ENCODE measurements around the gene CABCOCO1.

CABCOCO1 gene, protein sequence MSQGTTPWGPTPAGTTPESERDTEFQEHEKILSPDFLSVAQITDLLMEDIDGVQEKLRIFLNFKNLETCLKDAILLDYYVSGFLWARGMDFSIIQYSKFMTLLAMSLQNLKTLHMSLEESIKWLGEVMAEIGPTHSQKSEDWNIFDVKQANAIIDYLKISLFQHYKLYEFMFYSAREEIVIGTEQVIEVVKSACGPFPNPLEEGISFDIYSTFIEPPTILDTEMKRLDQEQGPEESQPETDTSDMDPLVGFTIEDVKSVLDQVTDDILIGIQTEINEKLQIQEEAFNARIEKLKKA

GRCh38 chr10:61662794-61663259 is at the start of gene CABCOCO1:
CABCOCO1 (plus strand) TSS chr10:61662929; CDS start chr10:61662973, 44 bp downstream.
- DNase-seq (ENCODE audit: low spot score) (peak; percentile 93), FAIRE-seq (peak; percentile 86)

DNA sequence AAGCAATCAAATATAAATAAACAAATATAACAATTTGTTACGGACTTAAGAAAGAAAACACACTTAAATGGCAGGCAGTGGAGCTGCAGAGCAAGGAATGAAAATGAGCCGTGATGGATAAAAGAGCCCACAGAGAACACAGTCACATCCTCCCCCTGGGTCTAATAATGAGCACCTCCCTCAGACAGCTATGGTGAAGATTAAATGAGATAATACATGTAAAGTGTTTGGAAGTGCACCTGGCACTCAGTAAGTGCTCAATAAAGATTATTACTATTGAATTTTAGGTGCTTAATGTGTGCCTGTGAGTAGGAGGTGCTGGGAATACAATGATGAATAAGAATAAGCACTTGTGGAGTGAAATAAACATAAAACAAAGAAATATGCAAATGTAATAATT is 49.1 kb upstream of the CABCOCO1 start:
- DNase-seq (ENCODE audit: low spot score) (no peak), FAIRE-seq (no peak)

DNA sequence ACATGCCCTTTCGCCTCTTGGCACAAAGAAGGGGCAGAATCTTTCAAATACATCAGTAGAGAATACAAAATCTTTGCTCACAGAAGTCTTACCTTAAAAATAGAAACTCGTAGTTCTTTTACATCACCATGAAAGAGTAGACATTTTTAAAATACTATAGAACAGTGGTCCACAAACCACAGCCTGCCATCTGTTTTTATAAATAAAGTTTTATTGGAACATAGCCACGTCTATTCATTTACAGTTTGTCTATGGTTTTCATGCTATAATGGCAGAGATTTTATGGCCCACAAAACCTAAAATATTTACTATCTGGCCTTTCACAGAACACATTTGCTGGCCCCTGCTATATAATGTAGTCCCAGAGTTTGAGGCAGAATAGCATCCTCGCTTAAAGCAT is 46.1 kb upstream of the CABCOCO1 start:
- FAIRE-seq (no peak), DNase-seq (ENCODE audit: low spot score) (no peak)

DNA sequence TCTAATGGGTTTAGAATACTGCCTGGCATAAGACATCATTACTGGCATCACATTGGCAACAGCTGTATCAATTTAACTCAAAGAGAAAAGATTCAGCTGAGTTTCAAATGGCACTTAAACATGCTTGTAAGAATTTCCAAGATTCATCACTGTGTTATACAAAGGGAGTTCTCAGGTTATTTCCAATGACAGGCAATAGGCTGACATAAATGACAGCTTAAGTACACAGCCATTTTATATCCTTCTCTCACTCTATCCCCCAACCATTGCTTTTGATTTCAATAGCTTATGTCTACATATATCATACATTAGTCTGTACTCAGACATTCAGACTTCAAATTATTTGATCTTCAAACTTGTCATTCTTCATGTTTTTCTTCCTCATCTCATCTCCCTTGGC is 45.5 kb upstream of the CABCOCO1 start:
- FAIRE-seq (no peak), DNase-seq (ENCODE audit: low spot score) (no peak)

DNA sequence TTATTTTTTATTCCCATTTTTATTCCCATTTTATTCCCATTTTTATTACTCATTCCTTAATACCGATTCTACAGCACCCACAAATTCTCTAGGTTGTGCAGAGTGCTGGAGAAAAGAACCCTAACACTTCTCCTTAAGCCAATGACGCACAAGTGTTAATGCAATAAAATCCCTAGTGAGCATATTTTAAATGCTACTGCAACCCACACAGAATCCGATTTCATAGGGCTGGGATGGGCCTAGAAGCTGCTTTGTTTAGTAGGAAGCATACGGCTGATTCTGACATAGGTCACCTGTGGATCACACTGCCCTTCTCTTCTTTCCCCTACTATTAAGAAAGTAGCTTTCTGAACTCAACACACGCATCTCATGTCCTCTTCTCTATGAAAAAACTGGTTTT is 45.1 kb upstream of the CABCOCO1 start:
- FAIRE-seq: no peak
- DNase-seq (ENCODE audit: low spot score): no peak

- DNase-seq (ENCODE audit: low spot score) (no peak), FAIRE-seq (no peak)
Measured at GRCh38 chr10:61618388-61618961, 44.3 kb upstream of the CABCOCO1 start.

DNA sequence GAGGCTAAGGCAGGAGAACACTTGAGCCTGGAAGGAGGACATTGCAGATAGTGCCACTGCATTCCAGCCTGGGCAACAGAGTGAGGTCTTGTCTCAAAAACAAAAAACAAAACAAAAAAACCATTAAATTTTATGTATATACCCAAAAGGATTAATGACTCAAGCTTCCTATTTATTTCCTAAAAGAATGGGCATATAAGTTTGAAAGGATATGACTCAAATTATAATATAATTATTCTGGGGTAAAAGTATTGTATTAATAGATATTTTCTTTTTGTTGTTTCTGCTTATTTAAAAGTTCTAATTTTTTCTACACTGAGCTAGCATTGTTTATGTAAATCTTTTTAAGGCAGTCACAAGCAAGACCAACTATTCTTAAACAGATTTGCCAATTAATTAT is 42.2 kb upstream of the CABCOCO1 start:
- DNase-seq (ENCODE audit: low spot score): no peak
- no peak for FAIRE-seq

- DNase-seq (ENCODE audit: low spot score): no peak
Measured at GRCh38 chr10:61621605-61622051, 41.1 kb upstream of the CABCOCO1 start.

GRCh38 chr10:61623161-61623560 is 39.6 kb upstream of the CABCOCO1 start:
- DNase-seq (ENCODE audit: low spot score): no peak
- no peak for FAIRE-seq

More at GRCh38 chr10:61621605-61622051, 41.1 kb upstream of the CABCOCO1 start:
- peak; percentile 86 for FAIRE-seq

GRCh38 chr10:61626209-61626608 is 36.5 kb upstream of the CABCOCO1 start:
- peak; percentile 80 for FAIRE-seq
- no peak for DNase-seq (ENCODE audit: low spot score)

DNA sequence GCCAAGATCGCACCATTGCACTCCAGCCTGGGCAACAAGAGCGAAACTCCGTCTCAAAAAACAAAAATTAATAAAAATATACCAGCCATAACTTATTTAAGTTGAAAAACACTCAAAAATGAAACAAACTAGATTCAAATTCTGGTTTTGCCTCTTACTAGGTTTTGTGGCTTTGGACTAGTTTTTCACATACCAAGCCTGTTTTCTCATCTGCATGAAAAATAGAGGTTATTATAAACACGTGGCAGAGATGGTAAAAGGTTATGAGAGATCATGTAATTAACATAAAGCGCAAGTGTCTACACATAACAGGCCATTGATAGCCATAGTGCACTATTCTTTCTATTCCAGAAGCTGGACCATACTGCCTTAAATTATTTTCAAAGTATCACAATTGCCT is 35.5 kb upstream of the CABCOCO1 start:
- no peak for FAIRE-seq
- no peak for DNase-seq (ENCODE audit: low spot score)

- FAIRE-seq: no peak
- no peak for DNase-seq (ENCODE audit: low spot score)
Measured at GRCh38 chr10:61628151-61628874, 34.4 kb upstream of the CABCOCO1 start.

GRCh38 chr10:61628875-61629513 is 33.7 kb upstream of the CABCOCO1 start:
- peak; percentile 61 for DNase-seq (ENCODE audit: low spot score)
- peak; percentile 85 for FAIRE-seq

- FAIRE-seq: no peak
- DNase-seq (ENCODE audit: low spot score): no peak
Measured at GRCh38 chr10:61629576-61629975, 33.2 kb upstream of the CABCOCO1 start.

GRCh38 chr10:61632057-61632670 is 30.6 kb upstream of the CABCOCO1 start:
- no peak for DNase-seq (ENCODE audit: low spot score)
- no peak for FAIRE-seq

- no peak for FAIRE-seq
- DNase-seq (ENCODE audit: low spot score): no peak
Measured at GRCh38 chr10:61633665-61634064, 29.1 kb upstream of the CABCOCO1 start.

DNA sequence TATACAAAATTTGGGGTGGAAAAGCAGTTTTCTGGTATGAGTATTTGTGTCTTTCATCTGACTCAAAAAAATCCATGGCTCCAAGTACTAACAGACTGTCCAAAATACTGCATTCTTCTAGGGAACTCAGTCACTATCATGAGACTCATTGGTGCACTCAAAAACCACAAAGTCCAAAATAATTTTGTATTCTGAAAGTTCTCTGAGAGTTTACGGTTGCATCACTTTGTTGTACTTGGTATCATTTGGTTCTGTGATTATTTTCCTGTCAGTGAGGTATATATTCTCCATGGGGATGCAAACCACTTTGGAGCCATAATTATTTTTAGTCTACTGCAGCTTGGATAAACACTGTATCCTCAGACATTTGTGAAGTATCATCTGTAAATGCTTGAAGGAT is 28.0 kb upstream of the CABCOCO1 start:
- DNase-seq (ENCODE audit: low spot score) (no peak), FAIRE-seq (no peak)

GRCh38 chr10:61635471-61635870 is 27.3 kb upstream of the CABCOCO1 start:
- DNase-seq (ENCODE audit: low spot score) (no peak), FAIRE-seq (no peak)

DNA sequence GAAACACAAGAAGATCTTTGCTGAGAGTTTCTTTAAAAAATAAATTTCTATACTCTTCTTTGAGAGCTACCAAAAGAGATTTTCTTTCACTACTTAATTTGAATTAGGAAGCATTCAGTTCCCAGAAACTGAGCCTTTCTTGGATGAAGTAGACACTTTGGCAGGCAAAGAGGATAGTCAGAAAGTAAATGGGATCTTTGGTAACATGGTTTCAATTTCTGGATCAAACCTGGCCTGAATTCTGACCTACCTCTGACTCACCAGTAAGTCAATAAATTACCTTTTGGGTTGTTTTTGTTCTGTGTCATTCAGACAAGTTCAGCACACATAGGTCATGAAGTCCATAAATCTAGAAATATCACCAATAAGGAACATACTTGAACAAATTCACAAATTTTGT is 26.8 kb upstream of the CABCOCO1 start:
- FAIRE-seq (no peak), DNase-seq (ENCODE audit: low spot score) (no peak)

DNA sequence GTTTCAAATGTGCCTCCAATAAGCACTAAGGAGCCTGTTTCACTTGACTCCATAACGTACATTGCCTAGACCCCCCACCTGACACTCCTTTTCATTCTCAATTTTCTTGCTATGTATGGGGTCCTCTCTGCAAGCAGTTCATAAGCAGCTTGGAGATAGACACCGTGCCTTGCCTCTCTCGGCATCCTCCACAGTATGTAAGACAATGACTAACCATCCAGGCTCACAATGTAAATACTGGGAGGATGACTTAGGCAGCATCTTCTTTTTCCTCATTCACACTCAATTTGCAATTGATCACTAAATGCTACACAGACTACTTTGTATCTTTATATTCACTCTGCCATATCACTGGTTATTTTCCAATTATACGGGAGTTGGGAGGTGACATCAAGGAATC is 22.8 kb upstream of the CABCOCO1 start:
- FAIRE-seq (no peak), DNase-seq (ENCODE audit: low spot score) (no peak)

GRCh38 chr10:61640856-61641255 is 21.9 kb upstream of the CABCOCO1 start:
- DNase-seq (ENCODE audit: low spot score) (no peak), FAIRE-seq (no peak)
